NOMO-1 treated with DMSO at 0.1 percent for 48 hours (cell line): ENCODE results near the gene PCLAF.
"Not testable (repeated sequence)": the region's sequence is repeated elsewhere in the genome, so short reads cannot be mapped to it uniquely, and the experiment has no call there.

Source experiments
- DNase-seq: peaks from one replicate; lab custom pipeline; 2025; ENCODE audit not compliant: unreplicated experiment; lab: John Stamatoyannopoulos, UW

The PCLAF gene, protein sequence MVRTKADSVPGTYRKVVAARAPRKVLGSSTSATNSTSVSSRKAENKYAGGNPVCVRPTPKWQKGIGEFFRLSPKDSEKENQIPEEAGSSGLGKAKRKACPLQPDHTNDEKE

DNA sequence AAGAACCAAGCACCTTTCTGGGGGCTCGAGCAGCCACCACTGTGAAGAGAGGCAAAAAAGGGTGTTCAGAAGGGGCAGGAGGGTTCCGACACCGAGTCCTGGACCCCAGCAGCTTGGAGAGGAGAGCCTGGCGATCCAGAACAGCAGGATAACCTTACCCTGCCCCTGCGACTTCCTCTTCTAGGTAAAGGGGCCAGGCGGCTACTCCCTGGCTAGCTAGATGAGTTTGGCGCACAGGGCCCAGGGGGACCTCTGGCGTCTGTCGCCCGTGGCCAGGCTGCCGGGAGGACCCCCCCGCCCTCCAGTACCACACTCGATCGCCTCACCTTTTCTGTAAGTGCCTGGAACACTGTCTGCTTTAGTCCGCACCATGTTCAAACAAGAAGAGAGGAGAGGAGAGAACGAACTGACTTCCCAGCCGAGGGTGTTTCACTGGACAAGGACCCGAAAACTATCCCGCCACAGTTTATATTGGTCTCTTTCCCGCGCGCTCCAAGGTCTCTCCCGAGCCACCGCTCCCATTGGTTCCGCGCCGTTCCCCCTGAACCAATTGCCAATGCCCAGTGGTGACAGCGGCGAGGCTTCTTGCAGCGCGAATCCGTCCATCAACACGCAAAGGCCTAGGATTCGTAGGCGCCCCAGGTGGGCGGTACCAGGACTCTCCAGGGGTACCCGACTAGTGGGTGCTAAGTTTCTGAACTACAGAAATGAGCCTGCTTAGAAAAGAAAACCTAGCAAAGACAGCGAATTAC lies at the start of gene PCLAF:
Gene PCLAF, minus strand, starts transcription at position 442 of the 752 bp plus-strand sequence. Its CDS starts 70 bp downstream, at position 372.
- peak; percentile 95 for DNase-seq

DNA sequence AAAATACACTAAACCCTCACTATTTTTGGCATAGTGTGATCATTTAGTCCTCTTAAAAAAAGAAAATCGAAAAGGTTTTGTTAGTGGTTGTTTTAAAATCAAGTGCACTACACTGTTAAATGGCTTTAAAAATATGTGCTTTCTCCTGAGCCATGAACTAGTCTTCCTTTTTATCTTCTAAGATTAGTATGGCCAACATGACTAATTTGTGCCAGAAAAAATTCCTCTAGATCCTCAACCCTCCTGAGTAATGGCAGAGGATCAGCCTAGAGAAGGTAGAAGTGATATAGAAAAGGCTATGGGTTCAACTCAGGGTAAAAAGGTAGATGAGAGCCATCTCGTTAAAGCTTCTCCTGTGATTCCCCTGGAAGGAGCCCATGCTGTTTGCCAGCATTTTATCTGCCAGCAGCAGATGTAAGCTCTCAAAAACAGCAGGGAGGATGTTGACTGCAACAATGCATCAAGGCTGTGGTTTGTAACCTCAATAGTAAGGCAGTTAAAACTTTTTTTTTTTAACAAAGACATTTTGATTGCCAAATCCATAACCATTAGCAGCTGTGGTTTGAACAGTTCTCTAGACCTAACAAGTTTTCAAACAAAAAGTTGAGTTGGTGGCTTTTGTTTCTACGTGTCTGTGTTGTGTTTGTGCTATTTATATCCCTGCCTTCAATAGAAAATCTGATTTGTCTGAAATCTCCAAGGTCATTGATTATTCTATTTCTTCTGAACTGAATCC lies 48.9 kb upstream of the PCLAF start:
- peak; percentile 92 for DNase-seq

- no peak for DNase-seq
Observed at GRCh38 chr15:64429448-64429847, 48.2 kb upstream of the PCLAF start.

- DNase-seq, result no peak
Observed at GRCh38 chr15:64426845-64427465, 45.7 kb upstream of the PCLAF start.

DNA sequence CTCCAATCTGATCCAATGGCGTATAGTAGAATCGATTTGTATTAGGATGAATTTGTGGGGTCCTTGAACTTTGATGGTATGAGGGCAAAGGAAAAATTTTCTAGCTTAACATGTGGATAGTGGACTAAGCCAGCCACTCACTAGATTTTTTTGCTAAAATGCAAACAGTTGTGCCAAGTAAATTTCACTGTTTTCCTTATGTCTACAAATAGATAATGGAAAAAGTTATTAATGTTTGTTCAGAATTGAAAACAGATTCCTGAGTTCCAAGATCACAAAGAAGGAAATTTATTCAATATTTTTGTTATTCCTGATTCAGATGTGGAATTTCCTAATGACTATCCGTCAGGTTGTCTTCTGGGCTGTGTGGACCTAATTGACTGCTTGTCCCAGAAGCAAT lies 44.0 kb upstream of the PCLAF start:
- DNase-seq, result no peak

DNA sequence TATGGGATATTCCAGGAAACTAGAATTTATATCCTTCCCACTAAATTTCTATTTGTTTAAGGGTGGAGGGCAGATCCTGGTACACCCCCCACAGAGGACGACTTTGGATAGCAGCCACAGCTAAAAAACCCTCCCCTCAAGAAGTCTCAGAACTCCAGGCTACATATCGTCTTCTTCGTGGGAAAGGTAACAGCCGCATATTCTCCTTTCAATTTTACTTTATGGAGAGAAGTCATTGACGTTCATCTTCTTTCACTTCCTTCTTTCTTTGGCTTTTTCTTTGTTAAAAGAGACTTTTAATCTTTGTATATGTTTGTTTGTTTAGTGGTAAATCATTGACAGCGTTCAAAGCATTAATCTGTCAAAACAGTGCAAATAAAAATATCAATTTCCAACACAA lies 42.7 kb upstream of the PCLAF start:
- peak; percentile 45 for DNase-seq

- DNase-seq, result no peak
Observed at GRCh38 chr15:64422697-64423096, 41.5 kb upstream of the PCLAF start.

- DNase-seq, result no peak
Observed at GRCh38 chr15:64412216-64412615, 31.0 kb upstream of the PCLAF start.

GRCh38 chr15:64400583-64400982 lies 19.3 kb upstream of the PCLAF start:
- DNase-seq, result no peak

- no peak for DNase-seq
Observed at GRCh38 chr15:64398575-64398974, 17.3 kb upstream of the PCLAF start.

DNA sequence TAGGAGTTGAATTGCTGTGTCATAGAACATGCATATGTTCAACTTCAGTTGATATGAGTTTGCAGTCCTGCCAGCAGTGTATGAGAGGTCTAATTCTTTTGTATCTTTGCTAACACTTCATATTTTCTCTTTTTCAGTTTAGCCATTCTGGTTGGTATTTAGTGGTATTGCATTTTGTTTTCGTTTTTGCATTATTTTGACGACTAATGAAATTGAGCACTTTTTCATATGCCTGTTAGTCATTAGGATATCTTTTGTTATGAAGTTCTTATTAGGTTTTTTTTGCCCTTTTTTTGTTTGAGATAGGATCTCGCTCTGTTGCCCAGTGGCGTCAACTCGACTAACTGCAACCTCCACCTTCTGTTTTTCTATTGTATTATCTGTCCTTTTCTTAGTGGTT lies 15.5 kb upstream of the PCLAF start:
- DNase-seq, result no peak

- not testable (repeated sequence) for DNase-seq
Observed at GRCh38 chr15:64392471-64392870, 11.2 kb upstream of the PCLAF start.

- DNase-seq, result peak; percentile 41
Observed at GRCh38 chr15:64389036-64389435, 7.8 kb upstream of the PCLAF start.

DNA sequence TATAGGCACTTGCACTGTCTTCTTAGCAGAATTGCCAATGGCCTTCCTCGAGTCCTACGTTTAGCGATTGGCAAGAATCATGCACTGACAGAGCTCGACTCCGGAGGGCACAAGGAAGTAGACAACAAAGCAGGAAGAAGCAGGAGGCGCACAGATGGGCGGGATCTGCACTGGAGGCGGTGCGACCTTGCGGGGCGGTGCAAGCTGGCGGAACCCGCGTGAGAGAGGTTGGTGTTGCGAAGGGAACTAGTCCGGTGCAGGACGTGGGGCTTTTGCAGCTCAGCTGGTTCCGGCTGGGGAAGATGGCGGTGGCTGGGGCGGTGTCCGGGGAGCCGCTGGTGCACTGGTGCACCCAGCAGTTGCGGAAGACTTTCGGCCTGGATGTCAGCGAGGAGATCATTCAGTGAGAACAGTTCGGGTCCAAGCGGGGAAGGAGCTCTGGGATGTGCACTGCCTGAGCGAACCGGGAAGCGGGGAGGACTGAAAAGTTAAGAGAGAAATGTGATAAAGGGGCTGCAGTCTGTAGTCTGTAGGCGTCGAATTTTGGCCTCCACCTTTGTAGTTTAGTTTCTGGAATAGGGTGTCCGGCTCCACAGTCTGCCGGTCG lies 6.4 kb upstream of the PCLAF start, which contains the start of gene TRIP4:
Gene TRIP4, plus strand, starts transcription at position 275 of the 607 bp plus-strand sequence. Its CDS starts 28 bp downstream, at position 303.
- DNase-seq, result peak; percentile 98

- DNase-seq, result no peak
Observed at GRCh38 chr15:64386291-64386690, 5.0 kb upstream of the PCLAF start.

GRCh38 chr15:64383760-64384159 lies 2.5 kb upstream of the PCLAF start:
- no peak for DNase-seq

GRCh38 chr15:64380130-64380870 lies 941 bp downstream of the PCLAF start:
- DNase-seq, result not testable (repeated sequence)

DNA sequence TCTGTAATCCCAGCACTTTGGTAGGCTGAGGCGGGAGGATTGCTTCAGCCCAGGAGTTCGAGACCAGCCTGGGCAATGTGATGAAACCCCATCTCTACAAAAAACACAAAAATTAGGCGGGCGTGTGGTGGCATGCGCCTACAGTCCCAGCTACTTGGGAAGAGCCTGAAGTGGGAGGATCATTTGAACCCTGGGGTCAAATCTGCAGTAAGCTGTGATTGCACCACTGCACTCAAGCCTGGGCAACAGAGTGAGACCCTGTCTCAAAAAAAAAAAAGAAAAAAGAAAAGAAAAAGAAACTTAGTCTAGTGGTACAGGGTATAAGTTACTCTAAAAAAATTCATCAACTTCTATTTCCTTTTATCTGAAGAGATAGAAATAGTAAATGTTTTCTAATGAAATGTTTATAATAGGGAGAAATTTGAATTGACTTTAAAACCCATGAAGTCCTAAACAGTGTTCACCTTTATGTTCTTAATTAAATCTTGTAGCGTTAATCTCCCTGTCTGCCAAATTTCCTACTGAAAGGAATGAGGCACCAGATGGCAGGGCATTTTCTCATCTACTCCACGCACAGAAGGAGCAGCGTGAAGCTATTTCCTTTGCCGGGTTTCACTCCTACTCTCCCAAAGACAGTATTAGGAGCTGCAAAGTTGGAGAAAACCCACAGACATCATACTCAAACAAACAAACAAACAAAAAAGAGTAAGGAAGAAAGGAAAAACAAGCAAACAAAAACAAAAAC lies 1.9 kb downstream of the PCLAF start:
- no peak for DNase-seq

GRCh38 chr15:64373360-64373759 lies 7.9 kb downstream of the PCLAF start:
- DNase-seq, result no peak

DNA sequence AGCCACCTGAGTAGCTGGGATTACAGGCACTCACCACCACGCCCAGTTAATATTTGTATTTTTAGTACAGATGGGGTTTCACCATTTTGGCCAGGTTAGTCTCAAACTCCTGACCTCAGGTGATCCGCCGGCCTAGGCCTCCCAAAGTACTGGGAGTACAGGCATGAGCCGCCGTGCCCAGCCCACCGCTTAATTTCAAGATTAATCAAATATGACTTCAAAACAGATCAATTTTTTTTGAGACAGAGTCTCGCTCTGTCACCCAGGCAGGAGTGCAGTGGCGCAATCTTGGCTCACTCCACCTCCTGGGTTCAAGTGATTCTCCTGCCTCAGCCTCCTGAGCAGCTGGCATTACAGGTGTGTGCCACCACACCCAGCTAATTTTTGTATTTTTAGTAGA lies 9.9 kb downstream of the PCLAF start:
- DNase-seq, result not testable (repeated sequence)
